Amygdala (tissue), 56 donors: ENCODE measurements around the gene CCIN.
"Not testable (repeated sequence)": the region's sequence is repeated elsewhere in the genome, so short reads cannot be mapped to it uniquely, and the experiment has no call there.

Experiments
- DNase-seq, 56 donors: peaks; one replicate each; lab custom pipeline; 2025; lab: John Stamatoyannopoulos, UW

CCIN gene

GRCh38 chr9:36156116-36156515 lies 13.1 kb upstream of the CCIN start:
- DNase-seq = no peak

GRCh38 chr9:36158122-36158521 lies 11.1 kb upstream of the CCIN start:
- DNase-seq = no peak

- DNase-seq = no peak
These were observed 10.3 kb upstream of the CCIN start for GRCh38 chr9:36158917-36159316.

GRCh38 chr9:36159509-36159908 lies 9.7 kb upstream of the CCIN start:
- DNase-seq = not testable (repeated sequence)

GRCh38 chr9:36160126-36160525 lies 9.1 kb upstream of the CCIN start:
- not testable (repeated sequence) for DNase-seq

GRCh38 chr9:36161187-36161586 lies 8.0 kb upstream of the CCIN start:
- DNase-seq = no peak

GRCh38 chr9:36162211-36162738 lies 6.9 kb upstream of the CCIN start:
- DNase-seq = no peak

- peak in 34 of 56 donors; percentile 11 to 71 (median 53) for DNase-seq
These were observed 6.0 kb upstream of the CCIN start for GRCh38 chr9:36163049-36163785.

- no peak for DNase-seq
These were observed 5.4 kb upstream of the CCIN start for GRCh38 chr9:36163786-36164170.

- DNase-seq = peak in 1 of 56 donors; percentile 43
These were observed 4.8 kb upstream of the CCIN start for GRCh38 chr9:36164372-36164771.

- no peak for DNase-seq
These were observed 4.2 kb upstream of the CCIN start for GRCh38 chr9:36164989-36165388.

GRCh38 chr9:36165826-36166167 lies 3.4 kb upstream of the CCIN start:
- DNase-seq = peak in 6 of 56 donors; percentile 44 to 62 (median 50)

GRCh38 chr9:36166168-36166927 lies 2.8 kb upstream of the CCIN start:
- DNase-seq = peak in 48 of 56 donors; percentile 26 to 88 (median 68)

GRCh38 chr9:36169708-36170107 lies 520 bp downstream of the CCIN start:
- DNase-seq = no peak

GRCh38 chr9:36170531-36170930 lies 1.3 kb downstream of the CCIN start:
- DNase-seq = no peak

- no peak for DNase-seq
These were observed 4.7 kb downstream of the CCIN start for GRCh38 chr9:36173861-36174260.

- DNase-seq = no peak
These were observed 5.1 kb downstream of the CCIN start for GRCh38 chr9:36174271-36174670.

GRCh38 chr9:36174731-36175130 lies 5.5 kb downstream of the CCIN start:
- DNase-seq = no peak

GRCh38 chr9:36175209-36175608 lies 6.0 kb downstream of the CCIN start:
- not testable (repeated sequence) for DNase-seq

- DNase-seq = not testable (repeated sequence)
These were observed 7.3 kb downstream of the CCIN start for GRCh38 chr9:36176496-36176895.

GRCh38 chr9:36177571-36177970 lies 8.4 kb downstream of the CCIN start:
- no peak for DNase-seq

GRCh38 chr9:36180243-36180642 lies 11.1 kb downstream of the CCIN start:
- DNase-seq = not testable (repeated sequence)
